ENCODE results near the gene RMND1. TPM values are rescaled to one million over a fixed set of nuclear protein-coding genes. Genes with fewer than 3 reads are reported as not detected.
"Not testable (repeated sequence)": the region's sequence is repeated elsewhere in the genome, so short reads cannot be mapped to it uniquely, and the experiment has no call there.

RMND1 gene
- total RNA-seq, 2 donors from 2014 or later, result 9.5 to 13.0 TPM

DNA sequence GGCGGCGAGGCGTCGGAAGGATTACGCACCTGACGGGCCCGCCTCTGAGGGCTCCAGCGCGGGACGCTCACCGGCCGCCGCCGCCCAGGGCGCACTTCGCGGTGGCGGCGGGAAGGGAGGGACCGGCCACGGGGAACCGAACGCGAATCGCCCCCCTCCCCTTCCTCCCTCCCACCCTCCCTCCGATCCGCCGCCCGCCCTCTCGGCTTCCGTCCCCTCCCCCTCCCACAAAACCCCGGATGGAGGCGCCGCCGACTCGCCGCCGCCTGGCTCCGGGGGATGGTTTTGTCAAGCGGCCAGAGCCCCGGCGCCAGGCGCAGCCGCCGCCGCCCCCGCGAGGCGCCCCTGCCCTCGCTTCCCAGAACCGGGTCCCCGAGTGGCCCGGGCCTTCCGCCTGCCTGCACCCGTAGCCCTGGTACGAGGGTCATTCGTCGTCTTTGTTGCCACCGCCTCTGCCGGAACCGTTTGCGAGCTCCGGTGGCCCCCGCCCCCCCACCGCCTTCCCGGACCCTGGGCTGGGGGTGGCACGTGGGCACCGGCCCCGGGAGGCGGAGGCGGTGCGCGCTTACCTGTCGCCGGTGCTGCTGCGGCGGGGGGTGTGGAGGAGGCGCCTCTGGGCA lies 61.0 kb downstream of the RMND1 start:
- peak; percentile 84 for DNase-seq
- ATAC-seq, result peak; percentile 51 to 56
- intact Hi-C loops (cut with DNase I), result loop anchor here in 1 of 2 donors (5.0 kb wide), 1 partner anchor 56 kb away; no protein-coding TSS in a partner anchor

- ATAC-seq, result peak; percentile 92
- intact Hi-C loops (cut with DNase I), result loop anchor here in 1 of 2 donors (5.0 kb wide), 1 partner anchor 57 kb away; no protein-coding TSS in a partner anchor
- peak; percentile 98 for DNase-seq
Observed at GRCh38 chr6:151390276-151390850, 61.6 kb downstream of the RMND1 start.

GRCh38 chr6:151389618-151390275 lies 62.2 kb downstream of the RMND1 start:
- peak; percentile 68 for DNase-seq
- peak in 1 of 2 donors; percentile 34 for ATAC-seq
- intact Hi-C loops (cut with DNase I), result loop anchor here in 1 of 2 donors (5.0 kb wide), 1 partner anchor 58 kb away; no protein-coding TSS in a partner anchor

DNA sequence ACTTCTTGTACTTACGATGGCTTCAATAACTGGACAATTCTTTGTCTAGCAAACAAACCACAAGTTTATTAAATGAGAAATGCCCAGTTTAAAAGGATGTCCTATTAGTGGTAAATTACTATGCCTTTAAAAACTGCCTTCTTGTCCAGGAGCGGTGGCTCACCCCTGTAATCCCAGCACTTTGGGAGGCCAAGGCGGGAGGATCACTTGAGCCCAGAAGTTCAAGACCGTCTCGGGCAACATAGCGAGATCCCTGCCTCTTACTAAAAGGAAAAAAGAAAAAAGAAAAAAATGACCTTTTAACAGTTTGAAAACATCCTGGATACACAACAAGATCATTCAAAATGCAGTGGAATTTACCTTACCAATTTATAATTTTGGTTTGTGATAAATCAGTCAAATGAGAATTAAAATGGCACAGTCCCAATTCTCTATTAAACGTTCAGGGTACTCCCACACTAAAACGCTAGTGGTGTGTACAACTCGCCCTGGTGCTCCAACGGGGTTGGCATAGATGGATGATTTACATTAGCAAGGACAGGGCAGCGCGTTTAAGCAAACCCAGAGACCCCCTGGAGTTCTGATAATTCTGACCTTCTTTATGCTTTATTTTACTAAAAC lies 62.8 kb downstream of the RMND1 start:
- intact Hi-C loops (cut with DNase I), result no loop called here
- ATAC-seq, result no peak
- DNase-seq, result no peak

- ATAC-seq (no peak), DNase-seq (no peak)
- intact Hi-C loops (cut with DNase I), result no loop called here
Observed at GRCh38 chr6:151388236-151388635, 63.7 kb downstream of the RMND1 start.

GRCh38 chr6:151387175-151387970 lies 64.6 kb downstream of the RMND1 start:
- DNase-seq, result no peak
- intact Hi-C loops (cut with DNase I), result no loop called here
- no peak for ATAC-seq

GRCh38 chr6:151385177-151385576 lies 66.7 kb downstream of the RMND1 start:
- ATAC-seq (no peak), DNase-seq (no peak)
- intact Hi-C loops (cut with DNase I), result no loop called here

DNA sequence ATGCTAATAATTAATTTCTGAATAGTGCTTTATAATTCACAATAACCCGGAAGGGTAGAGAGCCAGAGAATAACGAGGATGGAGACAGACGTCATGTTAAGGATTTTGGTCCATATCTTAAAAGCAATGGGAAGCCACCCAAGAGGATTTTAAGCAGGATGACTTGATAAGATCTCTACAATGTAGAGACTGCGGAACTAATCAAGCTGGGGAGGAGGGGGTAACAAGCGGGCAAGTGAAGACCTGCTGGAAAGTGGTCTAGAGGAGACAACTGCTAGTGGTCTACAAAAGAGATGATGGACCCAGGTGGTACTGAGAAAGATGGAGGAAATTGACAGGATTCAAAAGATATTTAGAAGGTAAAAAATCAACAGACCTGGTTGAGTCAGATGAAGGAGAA lies 67.8 kb downstream of the RMND1 start:
- DNase-seq, result no peak
- intact Hi-C loops (cut with DNase I), result no loop called here
- no peak for ATAC-seq

GRCh38 chr6:151382631-151383030 lies 69.3 kb downstream of the RMND1 start:
- intact Hi-C loops (cut with DNase I); DNase-seq; ATAC-seq: not testable (repeated sequence)

DNA sequence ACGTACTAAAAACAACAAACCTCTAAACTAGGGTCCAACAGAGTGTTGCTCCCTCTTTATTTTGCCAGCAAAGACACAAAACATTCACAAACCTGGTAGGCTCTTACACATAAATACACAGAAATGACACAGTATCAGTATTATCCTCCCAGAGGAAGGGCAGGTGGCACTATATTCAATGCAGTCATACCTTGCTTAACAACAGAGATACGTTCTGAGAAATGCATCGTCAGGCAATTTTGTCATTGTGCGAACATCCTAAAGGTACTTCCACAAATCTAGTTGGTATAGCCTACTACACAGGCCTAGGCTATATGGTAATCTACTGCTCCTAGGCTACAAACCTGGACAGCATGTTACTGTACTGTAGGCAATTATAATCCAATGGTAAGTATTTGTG lies 70.2 kb downstream of the RMND1 start:
- no peak for ATAC-seq
- no peak for DNase-seq
- intact Hi-C loops (cut with DNase I), result no loop called here

DNA sequence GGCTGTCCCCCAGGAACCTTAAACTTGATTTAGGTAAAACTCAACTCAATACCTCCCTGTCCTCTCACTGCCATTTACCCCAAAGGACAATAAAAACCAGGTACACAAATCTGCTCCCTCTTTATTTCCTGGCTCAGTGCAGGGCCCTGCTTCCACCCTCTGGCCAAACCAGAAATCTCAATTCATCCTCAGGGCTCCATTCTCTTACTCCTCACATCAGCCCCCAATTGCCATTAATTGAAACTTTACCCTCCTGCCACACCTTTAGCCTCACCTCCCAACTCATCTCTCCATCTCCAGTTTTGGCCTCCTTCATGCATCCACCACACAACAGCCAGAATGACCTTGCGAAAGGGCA lies 71.1 kb downstream of the RMND1 start:
- intact Hi-C loops (cut with DNase I), result no loop called here
- DNase-seq, result no peak
- ATAC-seq, result no peak

- intact Hi-C loops (cut with DNase I), result no loop called here
- ATAC-seq (peak; percentile 53 to 67), DNase-seq (no peak)
Observed at GRCh38 chr6:151379933-151380847, 71.7 kb downstream of the RMND1 start.

- intact Hi-C loops (cut with DNase I), result no loop called here
- no peak for ATAC-seq
Observed at GRCh38 chr6:151377095-151377494, 74.8 kb downstream of the RMND1 start.

GRCh38 chr6:151376440-151376839 lies 75.5 kb downstream of the RMND1 start:
- intact Hi-C loops (cut with DNase I), result no loop called here
- ATAC-seq (no peak), DNase-seq (no peak)

More at GRCh38 chr6:151377095-151377494, 74.8 kb downstream of the RMND1 start:
- DNase-seq, result no peak

DNA sequence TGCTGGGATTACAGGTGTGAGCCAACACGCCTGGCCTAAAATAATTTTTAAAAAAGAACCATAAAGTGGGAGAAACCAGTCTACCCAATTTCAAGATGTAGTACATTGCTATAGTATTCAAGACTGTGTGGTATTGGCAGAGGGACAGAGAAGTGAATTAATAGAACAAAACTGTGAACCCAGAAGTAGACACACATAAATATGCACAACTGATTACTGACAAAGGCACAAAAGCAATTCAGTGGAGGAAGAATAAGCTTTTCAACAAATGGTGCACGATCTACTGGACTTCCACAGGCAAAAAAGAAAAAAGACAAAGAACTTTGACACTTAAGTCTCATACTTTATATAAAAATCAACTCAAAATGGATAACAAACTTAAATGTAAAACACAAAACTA lies 76.1 kb downstream of the RMND1 start:
- no peak for ATAC-seq

DNA sequence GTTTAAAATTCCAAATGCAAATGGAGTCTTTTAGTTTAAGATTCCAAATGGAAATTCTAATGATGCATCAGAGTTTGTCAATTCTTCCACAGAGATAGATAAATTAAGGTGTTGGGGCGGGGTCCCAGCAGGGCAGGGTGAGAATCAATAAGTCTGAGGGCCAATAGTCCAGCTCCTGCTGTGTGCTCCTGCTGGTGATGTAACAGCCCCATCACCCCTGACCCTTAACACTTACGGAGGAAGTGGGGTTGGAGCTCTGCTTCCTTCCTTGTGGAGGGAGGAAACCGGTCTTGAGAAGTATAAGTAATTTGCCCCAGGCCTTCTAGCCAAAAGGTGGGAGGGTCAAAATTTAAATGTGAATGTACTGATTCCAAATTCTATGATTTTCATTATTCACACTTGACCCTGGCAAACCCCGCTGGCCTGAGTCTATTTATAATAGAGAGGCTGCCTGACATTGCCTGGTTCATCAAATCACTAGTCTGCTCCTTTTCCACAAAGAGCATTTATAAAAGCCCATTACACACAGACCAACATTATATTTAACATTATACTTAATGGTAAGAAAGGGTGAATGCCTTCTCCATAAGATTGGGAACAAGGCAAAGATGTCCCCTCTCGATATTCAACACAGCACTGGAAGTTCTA lies 77.8 kb downstream of the RMND1 start:
- ATAC-seq (peak in 1 of 2 donors; percentile 59), DNase-seq (peak; percentile 40)
- intact Hi-C loops (cut with DNase I), result no loop called here

More for the DNA sequence above, 76.1 kb downstream of the RMND1 start:
- no peak for DNase-seq
- intact Hi-C loops (cut with DNase I), result no loop called here

GRCh38 chr6:151372164-151372563 lies 79.8 kb downstream of the RMND1 start:
- DNase-seq (no peak), ATAC-seq (no peak)
- intact Hi-C loops (cut with DNase I), result no loop called here
